Suprapubic skin (tissue), 4 donors: ENCODE data around the gene IL1A. TPM values are rescaled to one million over a fixed set of nuclear protein-coding genes. Genes with fewer than 3 reads are reported as not detected.

Experiments
- DNase-seq, 2 donors: peaks; one replicate each; pipeline ENCODE4 v3.0.0-alpha.2; 2019; ENCODE audit warnings: low spot score in 2 of 2
- H3K27ac ChIP-seq: fragments of 200-600 bp; sonication (generic); one replicate; pipeline ENCODE4 v1.5.1; 2019
- H3K27me3 ChIP-seq: fragments of 200-600 bp; sonication (generic); one replicate; pipeline ENCODE4 v1.5.1; 2019
- H3K36me3 ChIP-seq: fragments of 200-600 bp; sonication (generic); one replicate; pipeline ENCODE4 v1.5.1; 2019
- H3K4me1 ChIP-seq: fragments of 200-600 bp; sonication (generic); one replicate; pipeline ENCODE4 v1.5.1; 2019
- H3K4me3 ChIP-seq: fragments of 200-600 bp; sonication (generic); one replicate; pipeline ENCODE4 v1.5.1; 2019; ENCODE audit warnings: mild to moderate bottlenecking
- H3K9me3 ChIP-seq: fragments of 200-600 bp; sonication (generic); one replicate; pipeline ENCODE4 v1.5.1; 2019
- EP300 ChIP-seq: sonication (generic); formaldehyde crosslinking; IDR thresholded peaks from one replicate; pipeline ENCODE4 v1.6.1; 2017; ENCODE audit warnings: antibody characterized with exemption
- POLR2A ChIP-seq, 2 donors: fragments of 450-650 bp; IDR thresholded peaks; one replicate each; pipeline ENCODE4 v1.6.1; 2017; ENCODE audit warnings: antibody characterized with exemption in 2 of 2, mild to moderate bottlenecking in 2 of 2, moderate library complexity in 2 of 2
- POLR2AphosphoS5 ChIP-seq, 3 donors: sonication (generic); formaldehyde crosslinking; IDR thresholded peaks; one replicate each; pipeline ENCODE4 v1.6.1; 2017; ENCODE audit warnings: antibody characterized with exemption in 3 of 3
- WGBS: methylation state at CpG from one replicate; pipeline ENCODE4 v1.1.5; 2018; 5-methylcytosine and 5-hydroxymethylcytosine counted together
- total RNA-seq, 4 donors: library from RNA; depleted of rRNA; stranded (reverse); fragments of >200 nt; gene quantifications; one replicate each; pipeline ENCODE4 v1.1.0, GENCODE V29; 2016
- TF ChIP-seq, protein P1 (sequence below), 2 donors: fragments of 200-600 bp in 1 of 2; fragments of 450-650 bp in 1 of 2; sonication (generic) in 1 of 2; IDR thresholded peaks; one replicate each; pipeline ENCODE4 v1.5.1; 2016 to 2019; ENCODE audit warnings: antibody characterized with exemption in 2 of 2, mild to moderate bottlenecking in 1 of 2, moderate library complexity in 1 of 2

IL1A gene
- total RNA-seq, 4 donors from 2014 or later = 0.49 to 1.1 (median 0.76) TPM; not detected in 1

DNA sequence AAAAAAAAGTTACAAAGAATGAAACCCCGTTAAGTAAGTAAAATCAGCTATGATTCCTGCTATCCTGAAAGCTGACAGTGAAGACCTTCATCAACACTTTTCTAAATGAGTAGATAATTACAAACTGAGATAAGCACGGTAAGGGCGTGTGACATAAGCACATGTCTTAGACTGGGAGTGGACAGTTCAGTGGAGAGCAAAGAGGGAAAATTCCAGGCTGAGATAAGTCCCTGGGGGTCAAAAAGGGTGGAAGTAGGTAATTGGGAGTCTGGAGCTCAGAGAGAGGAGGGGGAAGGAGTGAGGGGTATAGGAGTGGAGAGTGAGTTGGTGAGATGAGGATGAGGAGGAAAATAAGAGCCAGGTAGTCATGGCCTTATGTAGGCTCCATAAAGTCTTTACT lies 4.4 kb upstream of the IL1A start:
- Histone ChIP-seq H3K27me3 (no peaks in the 10 kb centered on the region), H3K36me3 (no peaks in the 10 kb centered on the region), H3K4me3 (no peak overlapping the region), H3K4me1 (peaks cover 16% of the 10 kb centered on the region), H3K27ac (no peak overlapping the region), H3K9me3 (no peaks in the 10 kb centered on the region)
- TF ChIP-seq, protein P1, sequence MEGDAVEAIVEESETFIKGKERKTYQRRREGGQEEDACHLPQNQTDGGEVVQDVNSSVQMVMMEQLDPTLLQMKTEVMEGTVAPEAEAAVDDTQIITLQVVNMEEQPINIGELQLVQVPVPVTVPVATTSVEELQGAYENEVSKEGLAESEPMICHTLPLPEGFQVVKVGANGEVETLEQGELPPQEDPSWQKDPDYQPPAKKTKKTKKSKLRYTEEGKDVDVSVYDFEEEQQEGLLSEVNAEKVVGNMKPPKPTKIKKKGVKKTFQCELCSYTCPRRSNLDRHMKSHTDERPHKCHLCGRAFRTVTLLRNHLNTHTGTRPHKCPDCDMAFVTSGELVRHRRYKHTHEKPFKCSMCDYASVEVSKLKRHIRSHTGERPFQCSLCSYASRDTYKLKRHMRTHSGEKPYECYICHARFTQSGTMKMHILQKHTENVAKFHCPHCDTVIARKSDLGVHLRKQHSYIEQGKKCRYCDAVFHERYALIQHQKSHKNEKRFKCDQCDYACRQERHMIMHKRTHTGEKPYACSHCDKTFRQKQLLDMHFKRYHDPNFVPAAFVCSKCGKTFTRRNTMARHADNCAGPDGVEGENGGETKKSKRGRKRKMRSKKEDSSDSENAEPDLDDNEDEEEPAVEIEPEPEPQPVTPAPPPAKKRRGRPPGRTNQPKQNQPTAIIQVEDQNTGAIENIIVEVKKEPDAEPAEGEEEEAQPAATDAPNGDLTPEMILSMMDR (IDR thresholded peaks at IDR 0.05) = no peak
- TF ChIP-seq POLR2A (IDR thresholded peaks at IDR 0.05) (no peak), POLR2AphosphoS5 (IDR thresholded peaks at IDR 0.05) (no peak)
- 89% methylated on average over 3 of the region's 3 CpGs for WGBS
- no peak for DNase-seq

DNA sequence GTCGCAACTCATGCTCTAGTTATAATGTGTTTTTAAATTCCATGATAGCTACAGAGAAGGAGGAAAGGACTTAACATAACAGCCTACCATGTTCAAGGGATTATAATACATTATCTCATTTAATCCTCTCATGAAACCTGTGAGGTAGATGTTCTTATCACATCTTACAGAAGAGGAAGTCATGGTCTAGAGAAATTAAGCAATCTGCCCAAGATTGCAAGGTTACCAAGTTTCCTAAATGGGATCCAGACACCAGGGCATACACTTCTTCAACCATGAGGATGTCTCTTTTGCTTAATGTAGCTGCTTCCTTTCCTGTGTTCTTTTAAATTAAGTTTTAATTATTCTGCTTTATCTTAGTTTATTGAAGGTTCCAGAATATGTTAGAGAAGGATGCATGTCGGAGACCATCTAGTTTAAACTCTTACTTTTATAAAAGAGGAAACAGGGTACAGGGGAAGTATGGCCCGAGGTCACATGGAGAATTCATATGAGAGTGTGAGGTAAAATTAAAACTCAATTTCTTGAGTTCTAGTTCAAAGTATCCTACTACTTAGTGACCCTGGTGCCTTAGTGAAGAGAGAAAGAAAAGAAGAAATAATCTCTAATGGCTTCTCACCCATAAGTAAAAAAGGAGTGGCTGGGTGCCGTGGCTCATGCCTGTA lies 3.6 kb upstream of the IL1A start:
- 84% methylated on average over 4 of the region's 4 CpGs for WGBS
- Histone ChIP-seq H3K4me1 (peaks cover 15% of the 10 kb centered on the region), H3K27ac (no peak overlapping the region), H3K27me3 (no peaks in the 10 kb centered on the region), H3K4me3 (no peak overlapping the region), H3K36me3 (no peaks in the 10 kb centered on the region), H3K9me3 (no peaks in the 10 kb centered on the region)
- DNase-seq = no peak
- TF ChIP-seq, protein P1 (IDR thresholded peaks at IDR 0.05) = no peak
- no peak for TF ChIP-seq EP300
- no peak for TF ChIP-seq POLR2AphosphoS5 (IDR thresholded peaks at IDR 0.05)

DNA sequence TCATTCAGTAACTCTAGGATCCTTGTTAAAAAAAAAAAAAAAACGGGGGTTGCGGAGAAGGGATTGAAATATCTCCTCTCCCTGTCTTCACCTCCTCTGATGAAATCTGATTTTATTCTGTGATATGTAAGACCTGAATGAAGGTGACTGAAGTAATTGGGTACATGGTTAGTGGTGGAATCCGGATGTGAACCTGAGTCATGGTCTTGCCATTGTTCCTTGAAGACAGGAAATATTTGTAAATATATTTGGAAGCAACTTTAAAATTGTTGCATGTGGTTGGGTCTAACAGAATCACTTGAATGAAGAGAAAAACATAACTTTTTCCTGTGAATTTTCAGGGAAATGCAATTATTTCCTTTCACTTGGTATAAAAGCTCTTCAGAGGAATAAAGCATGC lies 3.0 kb upstream of the IL1A start:
- WGBS = 88% methylated on average over 3 of the region's 3 CpGs
- Histone ChIP-seq H3K4me3 (no peak overlapping the region), H3K27ac (no peak overlapping the region)

DNA sequence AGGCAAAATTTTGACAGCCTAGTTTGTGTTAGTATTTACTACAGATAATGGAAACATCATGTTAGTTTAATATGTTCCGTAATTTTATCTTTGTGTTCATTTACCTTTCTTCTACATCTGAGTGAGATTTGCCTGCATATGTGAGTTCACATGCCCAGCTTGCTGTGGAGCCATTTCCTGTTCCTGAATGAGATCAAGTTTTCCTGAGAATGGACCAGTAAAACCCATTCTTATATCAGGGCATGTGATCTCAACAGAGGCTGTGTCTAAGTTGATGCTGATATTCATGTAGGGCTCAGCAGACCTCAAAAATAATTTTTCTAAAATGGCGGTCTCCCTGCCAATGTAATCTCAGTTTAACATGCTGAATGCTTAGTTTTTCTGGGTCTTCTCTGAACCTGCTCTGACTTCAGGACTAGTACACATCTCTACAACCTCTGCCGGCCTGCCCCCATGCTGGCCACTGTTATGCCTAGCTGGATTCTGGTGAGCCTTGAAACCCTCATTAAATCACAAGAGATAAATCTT lies 1.0 kb downstream of the IL1A start:
- no peak for TF ChIP-seq POLR2A (IDR thresholded peaks at IDR 0.05)
- no peak for TF ChIP-seq POLR2AphosphoS5 (IDR thresholded peaks at IDR 0.05)
- no peak for TF ChIP-seq EP300
- TF ChIP-seq, protein P1 (IDR thresholded peaks at IDR 0.05) = no peak
- Histone ChIP-seq H3K27ac (no peak overlapping the region), H3K4me1 (peaks cover 12% of the 10 kb centered on the region), H3K36me3 (no peaks in the 10 kb centered on the region), H3K9me3 (no peaks in the 10 kb centered on the region), H3K27me3 (no peaks in the 10 kb centered on the region), H3K4me3 (no peak overlapping the region)
- no peak for DNase-seq
- WGBS = 91% methylated on average over 3 of the region's 3 CpGs

More for the DNA sequence above, 3.0 kb upstream of the IL1A start:
- Histone ChIP-seq H3K4me1 (peaks cover 15% of the 10 kb centered on the region), H3K27me3 (no peaks in the 10 kb centered on the region), H3K36me3 (no peaks in the 10 kb centered on the region), H3K9me3 (no peaks in the 10 kb centered on the region)
- no peak for TF ChIP-seq EP300
- no peak for TF ChIP-seq POLR2A (IDR thresholded peaks at IDR 0.05)
- TF ChIP-seq, protein P1 (IDR thresholded peaks at IDR 0.05) = no peak
- no peak for TF ChIP-seq POLR2AphosphoS5 (IDR thresholded peaks at IDR 0.05)
- no peak for DNase-seq

DNA sequence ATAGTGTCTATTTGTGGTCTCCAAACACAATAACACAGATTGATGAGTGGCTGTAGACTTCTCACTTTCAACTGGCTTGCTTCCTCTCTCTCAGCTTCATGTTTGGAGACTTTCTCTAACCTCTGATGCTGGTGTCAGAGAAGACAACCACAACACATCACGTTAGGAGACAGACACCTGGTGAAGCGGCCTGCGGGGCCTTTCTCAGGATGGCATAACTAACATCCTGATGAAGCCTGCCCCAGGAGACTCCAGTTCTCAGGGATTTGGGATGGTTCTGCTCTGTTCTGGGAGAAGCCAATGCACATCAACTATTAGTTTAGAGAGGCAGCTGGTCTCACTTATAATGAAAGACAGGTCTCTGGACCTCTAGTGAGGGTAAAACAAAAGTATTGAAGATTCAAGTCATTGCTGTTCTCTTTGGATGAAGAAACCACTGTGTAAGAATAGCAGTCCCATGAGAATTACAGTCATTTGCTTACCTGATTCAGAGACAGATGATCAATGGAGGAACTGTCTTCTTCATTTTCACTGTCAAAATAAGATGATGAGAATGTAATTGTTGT lies 2.0 kb downstream of the IL1A start:
- no peaks in the 10 kb centered on the region for H3K27me3 ChIP-seq
- H3K9me3 ChIP-seq = no peaks in the 10 kb centered on the region
- peaks cover 12% of the 10 kb centered on the region for H3K4me1 ChIP-seq
- no peak for DNase-seq
- no peak overlapping the region for H3K4me3 ChIP-seq
- 88% methylated on average over 3 of the region's 3 CpGs for WGBS
- H3K36me3 ChIP-seq = no peaks in the 10 kb centered on the region
- TF ChIP-seq EP300 (no peak), POLR2AphosphoS5 (IDR thresholded peaks at IDR 0.05) (no peak), POLR2A (IDR thresholded peaks at IDR 0.05) (no peak)
- TF ChIP-seq, protein P1 (IDR thresholded peaks at IDR 0.05) = no peak
- no peak overlapping the region for H3K27ac ChIP-seq
